A204.1 (cell line): ENCODE results near the gene SAMD3.
"Not testable (repeated sequence)": the region's sequence is repeated elsewhere in the genome, so short reads cannot be mapped to it uniquely, and the experiment has no call there.

Experiments
- FAIRE-seq: peaks from 2 replicates; lab custom pipeline; 2012; peaks lifted over from hg19 to GRCh38; lab: Jason Lieb, UNC

SAMD3 gene, protein sequence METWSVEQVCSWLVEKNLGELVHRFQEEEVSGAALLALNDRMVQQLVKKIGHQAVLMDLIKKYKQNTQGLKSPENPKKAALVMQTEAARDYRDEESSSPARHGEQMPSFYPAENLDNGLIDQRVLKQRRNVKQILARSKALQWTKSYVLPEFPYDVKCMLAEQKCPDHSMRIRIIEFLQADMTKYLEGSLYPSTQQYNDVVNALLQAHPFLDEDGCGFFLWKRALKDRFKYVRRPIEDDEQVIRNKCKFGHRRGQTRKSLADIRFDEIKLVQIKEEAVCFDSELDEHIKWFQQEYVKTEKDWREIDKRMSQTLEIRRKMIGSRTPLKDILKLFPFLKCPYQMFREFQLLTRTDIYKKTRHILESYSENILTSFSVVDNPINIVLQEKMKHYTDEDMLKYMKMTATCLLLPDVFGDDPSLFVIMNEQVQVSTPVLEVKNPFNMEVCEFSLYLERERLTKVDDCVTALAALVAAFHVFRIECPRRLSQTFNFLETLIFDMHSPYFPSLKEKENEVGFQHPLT

DNA sequence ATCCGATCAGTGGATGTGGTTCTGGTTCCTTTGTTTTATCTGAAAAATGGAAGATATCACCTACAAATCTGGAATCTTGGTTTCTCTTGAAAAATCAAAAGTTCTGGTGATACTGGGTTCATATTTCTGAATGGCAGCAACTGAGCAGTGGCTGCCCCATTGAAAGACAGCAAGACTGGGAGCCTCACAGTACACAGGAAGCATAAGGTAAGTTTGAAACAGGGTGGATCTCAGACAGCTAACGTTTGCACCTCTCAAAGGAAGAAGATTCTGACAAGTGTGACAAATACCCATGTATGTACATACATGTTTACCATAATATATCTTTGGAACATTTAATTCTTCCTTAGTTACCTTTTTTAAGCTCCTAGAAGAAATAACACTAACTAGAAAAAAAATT is at the start of gene SAMD3:
SAMD3 (minus strand) TSS at position 177 of the 400 bp plus-strand sequence. CDS start 7,678 bp downstream, outside the sequence.
- no peak for FAIRE-seq

DNA sequence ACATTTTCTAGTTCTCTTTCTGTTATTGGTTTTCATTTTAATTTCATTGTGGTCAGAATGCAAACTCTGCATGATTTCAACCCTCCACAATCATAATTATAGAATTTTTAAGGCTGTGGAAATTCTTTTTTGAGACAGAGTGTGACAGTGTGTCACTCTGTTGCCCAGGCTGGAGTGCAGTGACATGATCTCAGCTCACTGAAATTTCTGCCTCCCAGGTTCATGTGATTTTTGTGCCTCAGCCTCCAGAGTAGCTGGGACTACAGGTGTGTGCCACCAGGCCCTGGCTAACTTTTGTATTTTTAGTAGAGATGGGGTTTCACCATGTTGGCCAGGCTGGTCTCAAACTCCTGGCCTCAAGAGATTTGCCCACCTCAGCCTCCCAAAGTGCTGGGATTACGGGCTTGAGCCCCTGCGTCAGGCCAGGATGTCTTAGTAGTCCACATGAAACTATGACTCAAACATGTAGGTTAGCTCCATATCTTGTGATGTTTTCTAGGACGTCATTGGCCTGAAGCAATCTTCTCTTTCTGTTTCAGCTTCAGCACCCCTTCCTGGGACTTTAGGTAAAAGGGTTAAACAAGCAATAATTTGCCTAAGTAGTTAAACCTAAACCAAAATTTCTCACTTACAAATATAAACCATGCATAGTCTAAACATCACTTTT is 47.4 kb upstream of the SAMD3 start:
- no peak for FAIRE-seq

DNA sequence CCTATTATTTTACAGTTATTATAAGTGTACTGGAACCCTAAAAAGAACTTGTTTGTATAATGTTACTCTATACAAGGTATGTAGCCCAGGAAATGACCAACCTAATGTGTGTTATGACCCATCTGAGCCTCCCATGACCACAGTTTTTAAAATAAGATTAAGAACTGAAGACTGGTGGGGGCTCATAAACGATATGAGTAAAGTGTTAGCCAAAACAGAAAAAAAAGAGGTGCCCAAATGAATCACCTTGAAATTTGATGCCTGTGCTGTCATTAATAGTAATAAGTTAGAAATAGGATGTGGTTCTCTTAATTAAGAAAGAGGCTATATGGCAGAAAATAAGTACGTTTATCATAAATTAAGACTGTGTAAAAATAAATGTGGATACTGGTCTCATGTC is 42.8 kb upstream of the SAMD3 start:
- not testable (repeated sequence) for FAIRE-seq

DNA sequence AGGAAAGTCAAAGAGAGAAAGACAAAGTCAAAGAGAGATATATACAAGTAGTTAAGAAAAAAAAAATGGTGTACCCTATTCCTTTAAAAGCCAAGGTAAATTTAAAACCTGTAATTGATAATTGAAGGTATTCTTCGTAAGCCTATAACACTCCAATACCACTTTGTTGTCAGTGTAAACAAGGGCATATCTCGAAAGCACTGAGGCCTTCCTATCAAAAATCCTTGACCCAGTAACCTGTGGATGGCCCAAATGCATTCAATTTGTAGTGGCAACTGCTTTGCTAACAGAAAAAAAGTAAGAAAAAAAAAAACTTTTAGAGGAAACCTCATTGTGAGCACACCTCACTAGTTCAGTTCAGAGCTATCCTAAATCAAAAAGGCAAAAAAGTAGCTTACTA is 39.3 kb upstream of the SAMD3 start:
- no peak for FAIRE-seq

DNA sequence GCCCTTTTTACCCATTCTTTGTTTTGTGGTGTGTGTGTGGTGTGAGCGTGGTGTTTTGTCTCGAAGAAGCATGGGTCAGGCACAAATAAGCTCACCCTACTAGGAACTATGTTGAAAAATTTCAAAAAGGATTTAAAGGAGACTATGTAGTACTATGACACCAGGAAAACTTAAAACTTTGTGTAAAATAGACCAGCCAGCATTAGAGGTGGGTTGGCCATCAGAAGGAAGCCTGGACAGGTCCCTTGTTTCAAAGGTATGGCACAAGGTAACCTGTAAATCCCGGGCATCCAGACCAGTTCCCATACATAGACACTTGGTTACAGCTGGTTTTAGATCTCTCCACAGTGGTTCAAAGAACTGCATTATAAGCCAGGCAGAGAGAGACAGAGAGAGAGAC is 38.8 kb upstream of the SAMD3 start:
- FAIRE-seq: not testable (repeated sequence)

DNA sequence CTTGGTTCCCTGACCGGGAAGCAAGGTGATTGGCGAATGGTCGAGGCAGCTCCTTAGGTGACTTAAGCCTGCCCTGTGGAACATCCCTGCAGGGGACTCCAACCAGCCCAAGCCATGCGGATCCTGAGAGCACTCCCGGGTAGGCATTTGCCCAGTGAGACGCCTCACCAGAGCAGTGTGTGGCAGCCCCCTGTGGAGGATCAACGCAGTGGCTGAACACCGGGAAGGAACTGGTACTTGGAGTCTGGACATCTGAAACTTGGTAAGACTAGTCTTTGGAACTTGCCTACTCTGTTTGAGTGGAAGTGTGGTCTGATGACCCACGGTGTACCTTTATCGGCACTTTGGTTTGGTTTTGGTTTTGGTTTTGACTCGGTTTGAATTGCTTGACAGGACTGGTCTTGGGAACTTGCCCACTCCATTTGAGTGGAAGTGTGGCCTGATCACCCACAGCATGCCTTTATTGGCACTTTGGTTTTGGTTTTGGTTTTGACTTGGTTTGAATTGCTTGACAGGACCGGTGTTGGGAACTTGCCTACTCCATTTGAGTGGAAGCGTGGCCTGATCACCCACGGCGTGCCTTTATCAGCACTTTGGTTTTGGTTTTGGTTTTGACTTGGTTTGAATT is 38.0 kb upstream of the SAMD3 start:
- FAIRE-seq: not testable (repeated sequence)

DNA sequence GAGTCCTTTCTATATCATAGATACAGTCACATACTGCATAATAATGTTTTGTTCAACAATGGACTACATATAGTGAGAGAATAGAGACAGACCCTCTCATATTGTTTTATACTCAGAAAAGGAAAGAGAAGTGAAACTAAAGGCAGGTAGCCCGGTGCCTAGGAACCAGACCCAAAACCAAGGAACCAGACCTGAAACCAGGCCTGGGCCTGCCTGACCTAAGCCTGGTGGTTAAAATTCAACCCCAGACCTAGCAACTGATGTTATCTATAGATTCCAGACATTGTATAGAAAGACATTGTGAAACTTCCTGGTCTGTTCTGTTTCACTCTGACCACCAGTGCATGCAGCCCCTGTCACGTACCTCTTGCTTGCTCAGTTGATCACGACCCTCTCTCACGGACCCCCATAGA is 37.3 kb upstream of the SAMD3 start:
- not testable (repeated sequence) for FAIRE-seq

DNA sequence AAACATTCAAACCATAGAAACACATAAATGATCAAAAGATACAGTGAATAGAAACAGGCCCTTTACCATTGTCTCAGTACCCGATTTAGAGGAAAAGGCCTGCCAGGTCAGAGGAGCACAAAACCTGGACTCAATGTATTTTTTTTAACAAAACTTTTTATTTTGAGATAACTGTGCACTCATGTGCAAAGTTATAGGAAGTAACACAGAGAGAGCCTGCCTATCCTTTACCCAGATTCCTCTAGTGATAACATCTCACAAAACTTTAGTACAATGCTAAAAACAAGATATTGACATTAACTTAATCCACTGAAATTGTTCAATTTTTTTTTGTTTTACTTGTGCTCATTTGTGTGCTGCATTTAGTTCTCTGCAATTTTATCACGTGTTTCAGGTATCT is 36.8 kb upstream of the SAMD3 start:
- no peak for FAIRE-seq

DNA sequence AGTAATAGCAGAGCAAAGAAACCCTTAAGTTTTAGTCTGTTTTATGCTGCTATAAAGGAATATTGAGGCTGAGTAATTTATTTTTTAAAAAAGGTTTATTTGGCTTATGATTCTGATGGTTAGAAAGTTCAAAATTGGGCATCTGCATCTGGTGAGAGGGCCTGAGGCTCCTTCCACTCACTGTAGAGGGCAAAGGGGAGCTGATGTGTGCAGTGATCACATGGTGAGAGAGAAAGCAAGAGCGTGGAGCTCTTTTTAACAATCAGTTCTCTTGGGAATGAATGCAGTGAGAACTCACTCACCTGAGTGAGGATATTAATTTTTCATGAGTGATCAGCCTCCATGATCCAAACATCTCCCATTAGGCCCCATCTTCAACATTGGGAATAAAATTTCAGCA is 36.4 kb upstream of the SAMD3 start:
- no peak for FAIRE-seq

DNA sequence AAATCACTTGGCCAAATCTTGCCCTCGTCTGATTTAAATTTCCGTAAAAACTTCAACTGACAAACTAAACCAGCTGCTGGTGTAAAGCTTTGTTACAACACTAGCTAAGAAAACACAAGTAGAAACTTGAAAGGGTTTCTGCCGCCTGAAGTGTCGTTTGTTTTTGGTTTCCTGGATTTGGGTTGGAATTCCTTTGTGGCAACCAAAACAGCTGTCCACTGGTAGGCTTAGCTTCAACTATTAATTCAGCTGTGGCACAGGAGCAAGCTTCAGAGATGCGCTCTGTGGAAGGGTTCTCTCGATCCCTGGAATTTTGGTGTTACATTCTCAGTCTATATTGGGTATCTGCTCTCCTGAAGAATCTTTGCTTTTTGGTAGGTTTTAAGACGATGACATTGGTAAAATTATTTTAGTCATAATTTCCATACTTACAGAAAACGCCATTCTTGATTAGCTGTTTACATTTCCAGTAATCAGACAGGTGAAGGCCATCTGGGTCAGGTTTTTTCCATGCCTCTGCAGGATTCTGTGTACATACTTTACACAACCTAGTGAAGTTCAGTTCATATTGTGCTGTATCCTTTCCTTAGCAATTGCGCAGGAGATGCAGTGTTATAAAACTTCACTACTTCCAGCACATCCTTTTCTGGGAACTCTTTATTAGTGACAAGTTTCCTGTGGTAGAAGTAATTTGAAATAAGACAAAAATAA is 29.9 kb upstream of the SAMD3 start:
- FAIRE-seq: no peak

DNA sequence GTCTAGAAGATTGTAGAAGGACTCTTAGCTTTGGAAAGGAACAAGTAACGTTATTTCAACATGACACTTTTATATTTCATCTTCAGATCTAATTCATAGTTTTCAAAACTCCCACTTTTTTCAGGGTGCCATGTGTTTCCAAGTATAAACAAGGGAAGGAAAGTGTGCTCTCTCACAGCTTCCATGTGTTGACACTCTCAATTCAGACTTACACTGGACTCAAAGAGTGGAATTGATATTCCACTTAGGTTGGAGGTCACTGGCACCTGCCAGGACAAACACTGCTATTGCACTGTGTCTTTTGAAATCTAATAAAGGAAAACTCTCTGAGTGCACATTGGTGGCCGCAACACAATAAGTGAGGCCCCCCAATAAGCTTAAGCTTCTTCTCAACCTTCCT is 22.5 kb upstream of the SAMD3 start:
- no peak for FAIRE-seq

DNA sequence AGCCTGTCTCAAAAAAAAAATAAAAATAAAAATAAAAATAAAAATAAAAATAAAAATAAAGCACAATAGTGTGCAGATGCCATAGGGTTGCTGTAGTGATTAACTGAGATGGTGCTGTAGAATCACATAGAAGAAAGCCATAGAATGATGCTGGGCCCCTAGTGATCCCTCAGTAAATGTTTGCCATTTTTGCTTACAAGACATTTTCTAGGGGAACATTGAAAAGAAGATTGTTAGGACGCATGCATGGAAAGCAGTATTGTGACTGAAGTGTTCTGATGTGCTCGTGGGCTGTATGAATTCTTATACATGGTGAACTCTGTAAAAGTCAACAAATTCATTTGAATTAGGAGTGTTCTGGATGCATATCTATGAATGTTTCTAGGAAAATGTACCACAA is 22.0 kb upstream of the SAMD3 start:
- FAIRE-seq: no peak

DNA sequence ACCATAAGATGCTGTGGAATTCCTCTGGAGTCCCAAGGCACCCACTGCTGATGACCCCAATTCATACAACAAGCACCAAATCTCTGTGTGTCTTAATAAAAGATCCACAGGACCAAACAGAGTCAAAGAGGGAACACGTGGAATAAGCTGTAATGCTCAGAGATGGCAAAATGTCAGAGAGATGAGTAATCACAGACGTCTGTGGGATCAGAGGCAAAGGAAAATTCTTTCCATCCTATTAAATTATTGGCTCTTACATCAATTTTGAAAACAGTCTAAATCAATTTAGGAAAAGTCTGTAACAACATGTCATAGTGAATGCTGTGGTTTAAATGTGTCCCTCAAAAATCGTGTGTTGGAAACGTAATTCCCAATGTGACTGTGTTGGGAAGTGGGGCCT is 17.5 kb upstream of the SAMD3 start:
- no peak for FAIRE-seq

DNA sequence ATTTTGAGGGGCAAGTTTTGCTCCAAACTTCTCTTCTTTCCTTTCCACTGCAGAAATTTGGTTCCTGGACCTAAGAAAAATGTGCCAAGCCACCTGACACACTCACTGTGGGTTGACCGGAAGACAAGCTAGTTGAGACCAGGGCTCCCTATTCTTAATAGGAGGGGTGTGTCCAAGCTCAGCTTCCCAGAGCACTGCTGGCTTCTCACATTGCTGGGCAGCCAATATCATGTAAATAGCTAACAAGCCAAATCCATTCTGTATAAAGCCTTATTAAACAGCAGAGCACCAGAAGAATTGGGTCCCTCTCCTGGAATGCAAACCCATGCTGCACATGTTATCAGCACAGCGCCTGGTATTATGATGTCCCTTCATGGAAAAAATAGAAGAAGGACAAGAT is 17.0 kb upstream of the SAMD3 start:
- no peak for FAIRE-seq

DNA sequence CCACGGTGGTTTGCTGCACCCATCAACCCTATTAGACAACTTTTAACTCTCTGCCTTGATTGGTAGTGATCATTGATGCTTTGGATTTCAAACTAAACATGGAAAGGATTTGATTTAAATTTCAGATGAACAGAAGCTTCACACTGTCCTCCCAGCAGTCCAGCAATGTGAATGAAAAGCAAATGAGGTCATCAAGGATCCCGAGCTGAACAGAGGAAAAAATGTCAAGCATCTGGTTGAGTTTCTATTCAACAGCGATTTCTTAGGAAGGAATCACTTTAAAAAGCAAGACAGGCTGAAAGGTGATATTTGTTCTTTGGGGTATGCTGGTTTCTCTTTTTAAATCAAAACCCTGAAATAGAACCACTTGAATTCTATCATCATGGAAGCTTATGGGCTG is 10.6 kb upstream of the SAMD3 start:
- FAIRE-seq: no peak

DNA sequence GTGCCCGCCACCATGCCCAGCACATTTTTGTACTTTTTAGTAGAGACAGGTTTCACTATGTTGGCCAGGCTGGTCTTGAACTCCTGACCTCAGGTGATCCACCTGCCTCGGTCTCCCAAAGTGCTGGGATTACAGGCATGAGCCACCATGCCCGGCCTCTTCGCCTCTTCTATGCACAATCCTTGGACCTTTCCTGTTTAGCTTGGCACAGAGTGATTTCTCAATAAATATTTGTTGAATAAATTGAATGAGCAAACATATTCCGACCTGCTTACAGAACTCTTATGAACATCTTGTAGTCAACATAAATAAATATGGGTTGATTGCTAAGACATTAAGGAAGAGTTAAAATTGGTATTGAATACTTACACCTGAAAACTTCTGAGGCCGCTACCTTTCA is 7.8 kb upstream of the SAMD3 start:
- FAIRE-seq: not testable (repeated sequence)

DNA sequence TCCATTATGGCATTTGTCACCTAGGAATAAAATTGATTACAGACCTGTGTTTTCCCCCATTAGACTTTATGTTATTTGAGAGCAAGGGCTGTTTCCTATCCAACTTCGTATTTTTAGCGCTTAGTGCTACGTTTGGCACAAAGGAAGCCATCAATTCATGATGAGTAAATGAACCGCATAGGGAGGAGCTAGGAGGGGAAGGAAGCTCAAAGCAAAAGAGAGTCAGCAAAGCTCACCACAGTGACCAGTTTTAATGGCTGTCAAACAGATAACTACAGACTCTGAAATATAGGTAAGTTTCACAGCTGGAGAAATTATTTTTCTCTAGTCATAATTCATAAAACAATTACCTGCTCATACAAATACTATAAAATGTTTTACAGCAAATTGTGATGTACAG is 6.9 kb upstream of the SAMD3 start:
- FAIRE-seq: no peak

DNA sequence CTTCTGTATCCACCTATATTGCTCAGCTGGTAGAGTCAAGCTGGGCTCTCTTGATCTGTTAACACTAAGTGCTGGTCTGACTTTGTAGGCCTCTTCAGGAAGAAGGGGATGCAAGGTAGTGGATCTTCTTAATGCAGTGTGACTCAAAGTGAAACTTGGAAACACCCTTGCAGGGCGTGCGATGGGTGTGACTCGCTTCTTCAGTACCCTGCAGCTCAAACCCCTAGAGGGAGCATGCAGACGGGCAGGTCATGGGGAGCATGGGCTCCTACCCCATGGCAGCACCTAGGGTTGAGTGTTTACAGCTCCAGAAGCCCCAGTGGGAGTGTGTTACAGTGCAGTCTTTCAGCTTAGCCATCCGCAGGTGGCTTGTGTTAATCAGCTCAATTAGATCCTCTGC is 757 bp upstream of the SAMD3 start:
- FAIRE-seq: no peak

DNA sequence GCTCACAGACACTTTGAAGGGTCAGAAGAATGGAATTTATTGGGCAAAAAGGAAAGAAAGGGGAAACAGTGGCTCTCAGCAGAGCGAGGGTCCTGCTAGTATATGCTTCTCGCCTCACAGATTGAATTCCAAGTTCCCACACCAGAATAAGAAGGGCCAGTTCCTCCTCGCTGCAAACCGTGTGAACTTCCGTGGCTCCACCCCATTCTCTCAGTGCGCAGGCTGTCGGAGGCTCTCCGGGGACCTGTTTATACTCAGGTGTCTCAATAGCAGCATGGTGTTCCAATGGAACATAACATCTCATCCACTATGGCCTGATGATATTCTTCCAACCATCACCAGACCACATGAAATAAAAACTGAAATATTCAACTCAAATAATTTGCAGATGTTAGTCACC is 4.6 kb downstream of the SAMD3 start:
- no peak for FAIRE-seq

DNA sequence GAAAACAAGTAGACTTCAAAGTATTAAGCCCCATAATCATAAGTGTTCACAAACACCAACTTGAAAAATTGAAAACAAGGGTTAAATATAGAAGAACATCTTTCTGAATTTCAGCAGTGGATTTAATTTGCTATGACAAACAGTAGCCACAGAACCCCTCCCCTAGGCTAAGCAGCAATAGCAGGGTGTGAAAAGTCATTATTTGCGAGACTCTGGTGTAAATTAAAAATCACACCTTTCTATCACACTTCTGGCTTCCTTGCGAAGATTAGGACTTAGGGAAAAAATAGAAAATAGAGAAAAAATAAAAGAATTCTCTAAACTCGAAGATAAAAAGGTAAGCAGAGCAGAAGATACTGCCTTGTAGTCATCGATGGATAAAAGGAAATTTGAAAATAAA is 6.1 kb downstream of the SAMD3 start:
- no peak for FAIRE-seq

DNA sequence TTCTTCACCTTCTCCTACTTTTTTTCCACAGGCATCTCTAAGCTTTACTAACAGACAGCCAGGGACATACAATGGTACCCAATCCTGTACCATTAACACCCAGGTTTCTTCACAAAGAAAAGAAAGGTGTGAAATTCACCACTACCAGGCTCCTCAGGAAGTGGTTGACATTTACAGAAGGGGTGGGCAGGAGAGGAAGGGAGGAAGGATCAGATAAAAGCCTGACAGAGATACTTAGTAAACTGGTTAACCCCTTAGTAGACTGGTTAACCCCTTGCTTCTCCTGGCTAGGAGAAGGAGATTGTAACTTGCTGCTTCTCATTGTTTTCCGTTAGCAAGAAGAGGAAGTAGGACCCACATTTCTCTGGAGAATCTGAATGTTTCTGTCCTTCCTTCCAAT is 7.2 kb downstream of the SAMD3 start:
- FAIRE-seq: no peak

DNA sequence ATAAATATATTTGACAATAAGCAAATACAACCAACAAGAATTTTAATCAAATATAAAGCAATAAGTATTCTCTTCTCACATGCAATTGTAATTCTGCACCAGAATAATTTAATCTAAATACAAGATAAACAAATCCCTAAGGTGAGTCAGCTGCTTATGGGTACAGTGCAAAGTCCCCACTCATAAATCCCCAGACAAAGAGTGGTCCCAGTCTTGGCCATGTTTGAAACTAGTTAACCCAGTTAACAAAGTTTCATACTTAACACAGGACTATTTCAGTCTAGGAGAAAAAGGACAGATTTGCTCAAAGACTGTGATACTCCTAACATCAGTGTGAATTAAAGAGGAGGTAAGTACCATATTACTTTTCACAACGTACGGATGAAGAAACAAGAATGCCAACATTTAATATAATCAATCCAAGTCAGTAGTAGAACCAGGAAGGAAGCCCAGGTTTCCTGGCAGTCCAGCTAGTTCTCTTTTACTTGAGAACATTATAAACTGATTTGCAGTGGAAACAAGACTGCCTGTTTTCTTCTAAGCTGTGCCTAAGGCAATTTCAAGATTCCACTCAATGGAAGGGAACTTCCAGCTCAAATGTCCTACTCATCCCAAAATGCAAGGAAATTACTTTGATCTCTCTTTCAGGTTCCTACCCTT is 10.4 kb downstream of the SAMD3 start:
- no peak for FAIRE-seq
